ENCODE results near the gene AGBL4.
"Not testable (repeated sequence)": the region's sequence is repeated elsewhere in the genome, so short reads cannot be mapped to it uniquely, and the experiment has no call there.

AGBL4 gene

DNA sequence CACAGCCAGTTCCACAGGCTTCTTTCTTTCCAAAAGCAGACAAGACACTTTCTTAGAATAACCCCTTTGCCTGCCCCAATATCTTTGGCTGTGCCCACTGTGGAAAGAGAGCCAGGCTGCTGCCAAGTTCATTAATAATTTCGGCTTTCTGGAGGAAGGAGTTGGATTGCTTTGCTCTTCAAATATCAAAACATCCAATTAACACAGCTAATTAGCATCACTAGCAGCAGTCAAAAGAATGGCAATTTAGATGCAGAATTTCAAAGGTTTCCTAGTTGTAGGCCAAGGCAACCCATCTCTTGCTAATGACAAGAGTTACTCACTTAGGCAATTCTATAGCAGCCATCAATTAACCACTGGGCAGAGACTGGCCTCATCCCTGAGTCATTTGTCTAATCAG is 1460.7 kb downstream of the AGBL4 start:
- no peak for DNase-seq

DNA sequence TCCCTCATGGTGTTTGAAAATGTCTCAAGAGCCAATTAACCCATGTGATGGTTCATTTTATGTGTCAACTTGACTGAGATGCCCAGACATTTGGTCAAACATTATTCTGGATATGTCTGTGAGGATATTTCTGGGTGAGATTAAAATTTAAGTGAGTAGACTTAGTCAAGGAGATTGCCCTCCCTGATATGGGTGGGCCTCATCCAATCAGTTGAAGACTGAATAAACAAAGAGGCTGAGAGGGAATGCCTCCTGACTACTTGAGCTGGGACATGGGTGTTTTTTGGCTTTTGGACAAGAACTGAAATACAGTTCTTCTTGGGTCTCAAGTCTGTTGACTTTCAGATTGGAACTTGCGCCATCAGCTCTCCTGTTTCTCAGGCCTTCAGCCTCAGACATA is 1462.3 kb downstream of the AGBL4 start:
- no peak for DNase-seq

DNA sequence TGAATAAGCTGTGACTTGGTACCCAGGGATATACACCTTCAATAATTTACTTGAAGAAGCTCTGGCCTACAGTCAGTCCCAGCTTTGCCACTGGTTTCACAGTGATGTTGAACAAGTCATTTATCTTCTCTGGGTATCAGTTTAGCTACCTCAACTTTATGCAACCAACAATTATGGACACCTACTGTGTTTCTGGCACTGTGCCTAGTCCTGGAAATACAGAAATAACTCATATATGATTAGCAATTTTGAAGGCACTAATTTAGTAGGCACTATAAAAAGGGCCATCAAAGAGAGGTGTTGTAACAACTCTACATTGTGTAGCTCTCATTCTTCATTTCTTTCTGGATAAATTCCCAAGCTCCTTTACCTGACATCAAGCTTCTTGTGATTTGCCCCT is 1463.2 kb downstream of the AGBL4 start:
- DNase-seq, result no peak

DNA sequence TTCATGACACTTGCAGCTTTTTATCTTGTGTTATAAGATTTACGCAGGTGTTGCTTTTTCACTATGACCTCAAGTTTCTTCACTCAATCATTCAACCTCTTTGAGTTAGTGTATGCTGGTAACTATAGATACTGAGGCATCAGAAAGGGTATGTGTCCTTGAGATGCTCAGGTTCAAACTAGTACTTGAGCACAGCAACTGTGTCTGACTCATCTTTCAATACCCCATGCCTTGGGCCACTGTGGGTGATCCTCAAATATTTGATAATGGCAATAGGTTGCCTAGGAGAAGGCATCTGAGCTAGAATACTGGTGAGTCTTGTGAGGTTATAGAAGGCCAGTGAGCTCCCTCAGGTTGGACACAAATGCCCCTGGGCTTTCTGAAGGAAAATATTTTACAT is 1463.6 kb downstream of the AGBL4 start:
- DNase-seq, result no peak

DNA sequence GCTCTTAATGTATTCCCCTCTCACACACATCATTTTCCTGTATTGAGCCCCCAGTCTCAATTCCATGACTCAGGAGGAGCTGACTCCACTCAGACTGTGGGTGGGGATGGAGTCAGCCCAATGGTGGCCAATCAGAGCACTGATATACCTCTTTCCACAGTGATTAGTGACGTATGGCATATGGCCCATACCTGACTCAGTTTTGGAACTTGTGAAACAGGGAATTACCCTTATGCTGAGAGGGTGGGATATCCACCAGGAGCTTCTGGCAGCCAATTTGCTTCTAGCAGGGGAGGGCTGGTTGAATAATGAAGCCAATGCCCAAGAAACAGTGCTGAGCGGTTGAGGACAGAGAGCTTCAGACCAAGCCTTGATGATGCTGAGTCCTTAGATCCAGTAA is 1465.4 kb downstream of the AGBL4 start:
- DNase-seq, result no peak

DNA sequence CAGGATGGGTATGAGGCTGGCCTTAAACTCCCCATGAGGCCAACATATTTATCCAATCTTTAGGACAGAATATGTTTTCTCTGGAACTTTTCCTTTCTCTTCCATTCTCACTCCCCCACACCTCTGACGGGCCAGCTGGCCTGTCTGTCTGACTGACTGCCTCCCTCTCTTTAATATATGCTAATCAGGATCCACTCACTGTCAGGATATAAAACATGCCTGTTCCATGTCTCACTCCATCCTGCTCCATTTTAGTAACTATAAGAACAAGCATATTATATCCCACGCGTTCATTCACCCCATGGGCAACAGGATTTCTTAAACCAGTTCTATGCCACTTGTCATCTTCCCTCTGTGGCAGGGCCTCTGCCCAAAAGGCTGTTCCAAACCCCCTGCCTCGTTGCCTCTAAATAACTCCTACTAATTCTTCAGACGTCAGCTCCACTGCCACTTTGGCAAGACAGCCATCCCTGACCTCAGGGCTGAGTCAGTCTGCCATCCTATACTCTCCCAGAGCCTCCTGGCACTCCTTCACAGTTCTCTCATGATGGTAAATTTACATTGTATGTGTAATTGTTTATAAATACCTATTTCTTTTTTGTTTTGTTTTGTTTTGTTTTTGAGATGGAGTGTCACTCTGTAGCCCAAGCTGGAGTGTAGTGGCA is 1467.4 kb downstream of the AGBL4 start:
- DNase-seq, result no peak

DNA sequence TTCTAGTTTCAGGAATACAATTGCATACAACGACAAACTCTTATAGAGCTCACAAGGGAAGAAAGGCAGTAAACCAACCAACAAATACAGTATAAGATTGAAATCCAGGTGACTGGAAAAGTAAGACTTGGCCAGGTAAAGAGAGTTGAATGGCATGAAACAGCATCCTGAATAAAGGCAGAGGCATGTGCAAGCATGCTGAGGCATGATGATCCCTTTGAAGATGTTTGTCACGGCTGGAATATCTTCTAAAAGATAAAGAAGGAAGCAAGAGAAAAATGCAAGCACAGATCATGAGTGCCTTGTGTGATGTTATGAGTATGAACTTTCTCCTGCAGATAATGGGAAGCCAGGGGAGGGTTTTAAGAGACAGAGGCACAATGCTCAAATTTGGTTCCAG is 1468.5 kb downstream of the AGBL4 start:
- DNase-seq, result no peak

DNA sequence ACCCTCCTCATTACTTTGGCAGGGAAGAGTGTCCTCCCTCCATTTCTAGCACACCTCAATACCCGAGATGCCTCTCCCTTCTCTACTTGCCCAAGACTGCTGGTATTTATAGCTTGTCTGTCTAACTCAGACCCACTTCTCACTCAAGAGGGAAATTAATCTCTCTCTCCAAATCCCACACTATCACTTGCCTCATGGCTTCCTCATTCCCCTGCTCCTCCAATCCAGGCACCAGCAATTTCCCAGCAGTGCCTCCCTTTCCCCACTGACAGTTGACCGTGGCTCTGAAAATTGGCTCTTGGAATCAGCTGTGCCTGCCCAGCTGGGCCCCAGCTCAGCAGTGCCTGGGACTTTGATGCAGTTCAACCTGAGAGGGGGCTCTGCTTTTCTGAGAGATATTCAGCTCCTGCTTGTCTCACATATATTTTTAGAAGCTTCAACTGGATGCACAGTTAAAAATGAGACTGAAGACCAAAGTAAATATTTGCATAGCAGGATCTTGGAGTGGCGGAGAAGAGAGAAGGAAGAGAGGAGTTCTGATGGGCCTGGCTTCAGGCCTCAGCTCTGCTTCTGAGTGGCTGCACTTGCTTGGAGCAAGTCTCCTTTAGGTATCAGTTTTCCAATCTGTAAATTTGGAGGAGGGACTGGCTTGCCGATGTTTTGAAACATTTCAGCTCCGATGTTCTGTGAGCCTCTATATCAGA is 1470.7 kb downstream of the AGBL4 start:
- DNase-seq, result no peak

DNA sequence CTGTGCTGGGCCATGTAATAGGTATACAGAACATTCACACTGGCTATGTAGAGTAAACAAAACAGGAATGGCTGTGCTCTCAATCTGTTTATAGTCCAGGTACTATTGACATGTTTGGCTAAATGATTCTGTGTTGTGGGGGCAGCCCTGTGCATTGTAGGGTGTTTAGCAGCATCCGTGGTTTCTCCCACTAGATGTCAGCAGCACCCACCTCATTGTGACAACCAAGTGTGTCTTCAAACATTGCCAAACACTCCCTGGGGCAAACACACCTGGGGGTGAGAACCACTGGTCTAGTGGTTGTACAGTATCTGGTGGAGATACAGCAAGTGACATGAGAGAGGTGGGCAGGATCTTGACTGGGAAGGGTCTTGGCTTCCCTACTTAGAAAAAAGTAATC is 1471.3 kb downstream of the AGBL4 start:
- no peak for DNase-seq

DNA sequence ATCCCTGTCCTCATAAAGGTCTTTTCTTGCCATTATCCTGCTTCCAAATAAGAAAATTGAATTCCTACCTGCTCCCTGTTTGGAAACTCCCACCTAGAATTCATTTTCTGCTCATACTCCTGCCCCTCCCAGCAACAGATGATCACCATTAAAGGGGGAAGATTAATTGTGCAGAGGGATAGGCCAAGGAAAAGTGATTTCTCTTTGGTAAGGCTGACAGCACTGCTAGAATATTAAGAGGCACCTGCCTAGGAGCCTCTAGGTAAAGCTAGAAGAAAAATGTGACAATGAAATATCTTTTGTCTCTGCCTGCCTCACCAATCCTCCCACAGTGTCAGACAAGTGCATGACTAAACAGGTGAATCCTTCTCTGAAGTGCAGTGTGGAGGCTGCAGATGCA is 1474.8 kb downstream of the AGBL4 start:
- DNase-seq, result no peak

DNA sequence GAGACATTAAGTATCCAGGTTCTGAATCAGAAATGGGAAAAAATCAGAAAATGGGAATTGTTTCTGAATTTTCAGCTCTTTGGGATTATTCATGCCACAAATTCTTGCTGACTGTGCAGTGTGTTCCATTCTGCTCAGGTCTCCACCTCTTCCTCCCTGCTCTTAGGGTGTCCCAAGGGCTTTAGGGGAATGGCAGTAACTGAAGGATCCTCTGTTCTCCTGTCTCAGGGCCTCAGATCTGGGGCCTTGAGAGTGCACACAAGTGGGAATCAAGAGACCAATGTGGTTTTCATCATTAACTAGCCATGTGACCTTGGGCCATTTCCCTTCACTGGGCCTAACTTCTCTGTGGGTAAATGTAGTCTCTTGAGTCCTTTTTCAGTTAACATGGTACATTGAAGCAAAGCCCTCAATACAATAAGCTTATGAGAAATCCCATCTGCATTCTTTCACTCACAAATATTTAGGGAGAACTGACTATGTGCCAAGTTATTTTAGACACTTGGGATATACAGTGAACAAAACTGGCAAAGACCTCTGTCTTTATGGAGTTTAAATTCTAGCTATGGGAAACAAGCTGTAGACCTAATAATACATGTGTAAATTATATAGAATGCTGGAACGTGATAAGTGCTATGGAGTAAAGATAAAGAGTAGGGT is 1476.1 kb downstream of the AGBL4 start:
- DNase-seq, result no peak

DNA sequence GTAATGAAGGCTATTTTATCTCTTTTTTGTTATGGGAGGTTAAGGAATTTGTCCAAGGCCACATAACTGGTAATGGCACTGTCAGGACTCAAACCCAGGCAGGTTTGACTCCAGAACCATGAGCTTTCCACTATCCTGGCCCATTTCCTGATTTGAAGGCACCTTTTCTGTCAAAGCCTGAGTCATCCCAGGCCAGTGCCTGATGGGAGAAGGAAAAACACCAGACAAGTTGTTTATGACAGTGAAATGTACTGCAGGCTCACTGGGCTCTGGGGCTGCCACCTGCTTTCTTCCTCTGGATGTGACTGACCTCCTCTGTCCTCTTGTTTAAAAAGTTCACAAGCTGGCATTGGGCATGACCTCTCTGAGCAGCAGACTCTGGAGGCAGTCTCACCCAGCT is 1479.9 kb downstream of the AGBL4 start:
- DNase-seq, result no peak

DNA sequence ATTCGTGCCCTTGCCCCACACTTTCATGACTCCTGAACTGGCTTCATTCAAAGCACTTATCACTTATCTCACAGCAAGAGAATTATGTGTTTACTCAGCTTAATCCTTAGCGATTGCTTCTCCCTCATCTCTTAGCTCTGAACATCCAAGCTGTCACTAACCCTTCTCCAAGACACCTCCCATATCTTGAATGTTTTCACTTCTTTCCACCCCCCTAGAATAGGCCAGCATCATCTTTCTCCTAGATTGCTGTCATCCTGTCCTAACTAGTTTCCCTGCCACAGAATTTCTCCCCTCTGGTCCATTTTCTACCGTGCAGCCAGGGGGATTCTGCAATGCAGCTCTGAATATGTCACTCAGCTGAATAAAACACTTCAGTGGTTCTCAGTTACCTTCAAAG is 1483.2 kb downstream of the AGBL4 start:
- no peak for DNase-seq

DNA sequence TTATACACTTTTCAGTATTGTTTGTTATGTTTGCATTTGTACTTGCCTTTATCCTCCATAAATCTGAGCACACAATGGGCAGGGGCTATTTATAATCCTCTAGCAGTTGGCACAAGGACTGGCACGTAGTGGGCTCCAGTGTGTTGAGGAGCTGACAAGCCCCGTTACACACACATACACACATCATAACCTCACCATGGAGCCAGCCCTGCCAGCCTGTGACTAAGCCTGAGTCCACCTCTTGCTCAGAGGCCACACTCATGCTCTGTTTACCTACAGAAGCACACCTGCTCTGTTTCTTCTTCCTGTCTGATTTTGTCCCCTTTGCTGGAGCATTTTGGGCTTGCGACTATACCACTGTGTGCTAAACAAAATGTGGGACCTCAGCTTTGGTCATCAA is 1487.3 kb downstream of the AGBL4 start:
- no peak for DNase-seq

DNA sequence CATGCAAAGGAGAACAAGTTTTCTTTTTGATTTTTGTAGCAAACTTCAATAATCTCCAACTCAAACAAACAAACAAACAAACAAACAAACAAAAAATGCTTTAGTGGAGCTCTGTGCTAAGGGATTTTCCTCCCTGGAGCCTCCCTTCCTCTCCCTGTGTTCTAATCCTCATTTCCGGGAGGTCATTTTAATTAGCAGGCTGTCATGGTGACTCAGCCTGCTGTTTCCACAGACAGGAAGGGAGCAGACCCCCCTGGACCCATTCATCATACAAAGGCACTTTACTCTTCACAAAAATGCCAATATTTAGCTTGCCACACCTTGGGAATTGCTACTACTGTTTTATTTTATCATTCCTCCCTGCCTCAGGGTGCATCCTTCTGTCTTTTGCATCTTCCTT is 1490.8 kb downstream of the AGBL4 start:
- DNase-seq, result no peak

DNA sequence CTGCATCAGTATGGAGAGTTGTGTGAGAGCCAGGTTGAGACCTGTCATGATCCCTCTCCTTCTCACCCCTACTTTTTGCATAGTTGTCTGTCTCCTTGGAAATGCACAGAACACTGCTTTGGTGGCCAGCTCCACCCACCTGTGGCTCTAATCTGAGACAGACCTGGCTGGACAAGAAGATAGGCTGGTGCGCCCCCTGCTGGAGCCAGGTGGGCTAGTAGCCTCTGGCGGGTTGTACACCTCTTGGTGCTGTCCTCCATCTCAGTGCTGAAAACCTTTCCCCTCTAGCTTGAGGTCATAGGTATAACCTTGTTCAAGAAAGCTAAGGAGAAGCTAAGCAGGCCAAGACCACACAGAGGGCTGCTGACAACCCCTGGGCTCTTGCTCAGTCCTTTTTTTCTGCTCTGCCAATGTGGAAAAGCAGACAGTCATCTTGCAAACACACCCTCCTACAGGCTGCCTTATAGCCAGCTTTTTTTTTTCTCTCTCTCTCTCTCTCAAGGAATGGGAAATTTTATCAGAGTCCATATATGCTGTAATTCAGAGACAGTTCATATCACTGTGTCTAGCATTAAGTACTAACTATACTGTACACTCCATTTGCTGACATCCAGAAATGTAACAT is 1492.9 kb downstream of the AGBL4 start:
- DNase-seq, result peak; percentile 54

DNA sequence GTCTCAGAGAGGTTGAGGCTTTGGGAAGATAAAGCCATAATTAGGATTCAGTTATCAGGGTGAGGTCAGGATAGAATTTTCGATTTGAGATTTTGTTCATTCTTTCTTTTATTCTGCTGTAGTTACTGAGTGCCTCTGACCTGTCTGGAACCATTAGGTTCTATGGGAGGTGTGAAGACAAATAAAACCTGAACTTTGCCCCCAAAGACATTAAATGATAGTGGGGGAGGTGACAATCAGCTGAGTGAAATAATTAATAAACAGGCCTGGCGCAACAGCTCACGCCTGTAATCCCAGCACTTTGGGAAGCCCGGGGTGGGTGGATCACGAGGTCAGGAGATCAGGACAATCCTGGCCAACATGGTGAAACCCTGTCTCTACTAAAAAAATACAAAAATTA is 1496.7 kb downstream of the AGBL4 start:
- no peak for DNase-seq

DNA sequence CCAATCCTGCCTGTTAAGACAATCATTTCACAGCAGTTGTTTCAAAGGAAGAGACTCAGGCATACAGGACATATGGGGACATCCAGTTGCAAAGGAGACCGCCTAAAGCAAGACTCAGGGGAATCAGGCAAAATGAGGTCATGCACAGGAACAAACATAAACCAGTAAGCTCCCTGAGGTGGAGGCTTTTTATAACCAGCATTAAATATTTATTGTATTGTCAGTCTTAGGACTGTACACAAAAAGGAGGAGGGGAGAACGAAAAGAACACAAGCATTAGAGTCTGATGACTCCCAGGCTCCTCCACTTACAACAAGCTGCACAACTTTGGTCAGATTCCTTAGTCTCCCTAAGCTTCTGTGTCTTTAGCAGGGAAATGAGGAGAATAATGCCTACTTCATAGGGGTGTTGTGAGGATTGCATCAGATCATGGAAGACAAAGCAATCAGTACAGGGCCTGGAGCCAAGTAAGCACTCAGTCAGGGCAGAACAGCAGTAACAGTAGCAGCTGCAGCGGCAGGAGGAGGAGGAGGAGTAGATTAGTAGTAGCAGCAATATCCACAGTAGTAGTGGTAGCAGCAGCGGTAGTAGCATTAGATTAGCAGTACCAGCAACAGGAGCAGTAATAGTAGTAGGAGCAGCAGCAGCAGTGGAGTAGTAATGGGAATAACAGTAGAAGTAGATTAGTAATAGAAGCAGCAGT is 1497.6 kb downstream of the AGBL4 start:
- no peak for DNase-seq

DNA sequence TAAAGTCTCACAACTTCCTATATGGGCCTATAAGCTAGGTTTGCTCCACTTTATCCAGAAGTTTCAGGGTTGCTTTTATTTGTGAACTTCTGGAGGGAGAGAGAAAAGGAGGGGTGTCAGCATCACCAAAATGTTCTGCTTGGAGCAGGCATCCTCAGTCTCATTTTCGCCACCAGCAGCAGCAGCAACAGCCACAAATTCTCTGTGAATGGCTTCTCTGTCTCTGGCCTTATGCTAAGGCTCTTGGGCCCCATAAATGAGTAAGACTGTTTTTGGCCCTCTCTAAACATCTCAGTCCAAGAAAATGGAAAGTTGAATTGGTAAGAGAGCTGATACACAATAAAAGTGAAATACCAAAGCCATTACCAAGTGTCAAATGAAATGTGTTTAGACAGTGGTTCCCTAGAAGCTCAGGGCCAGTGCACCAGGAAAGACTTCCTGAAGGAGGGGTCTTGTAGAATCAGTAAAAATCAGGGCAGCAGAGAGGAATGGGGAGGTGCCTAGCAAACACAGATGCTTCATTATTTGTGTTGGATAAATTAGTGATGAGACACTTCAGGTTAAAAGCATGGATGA is 1498.8 kb downstream of the AGBL4 start:
- DNase-seq, result no peak

DNA sequence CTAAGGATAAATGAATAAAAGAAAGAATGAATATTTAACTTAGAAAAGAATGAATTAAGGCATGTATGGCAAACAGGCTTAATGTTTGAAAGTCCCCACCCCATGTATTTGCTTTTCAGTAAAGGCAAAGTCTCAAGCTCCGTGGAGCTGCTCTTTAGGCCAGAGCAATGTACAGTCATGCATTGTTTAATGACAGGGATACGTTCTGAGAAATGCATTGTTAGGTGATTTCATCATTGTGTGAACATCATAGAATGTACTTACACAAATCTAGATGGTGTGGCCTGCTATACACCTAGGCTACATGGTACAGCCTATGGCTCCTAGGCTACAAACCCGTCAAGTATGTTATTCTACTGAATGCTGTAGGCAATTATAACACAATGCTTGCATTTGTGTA is 1500.2 kb downstream of the AGBL4 start:
- no peak for DNase-seq

DNA sequence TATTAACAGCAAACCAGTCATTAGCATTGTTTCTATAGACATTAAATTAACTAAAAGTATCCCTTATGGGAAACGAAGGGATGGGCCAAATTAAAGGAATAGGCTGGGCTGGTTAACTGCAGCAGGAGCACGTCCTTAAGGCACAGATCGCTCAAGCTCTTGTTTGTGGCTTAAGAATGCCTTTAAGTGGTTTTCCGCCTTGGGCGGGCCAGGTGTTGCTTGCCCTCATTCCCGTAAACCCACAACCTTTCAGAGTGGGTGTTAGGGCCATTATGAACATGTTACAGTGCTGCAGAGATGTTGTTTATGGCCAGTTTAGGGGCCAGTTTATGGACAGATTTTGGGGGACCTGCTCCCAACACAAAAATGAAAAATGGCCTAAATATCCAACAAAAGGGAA is 1503.9 kb downstream of the AGBL4 start:
- DNase-seq, result not testable (repeated sequence)

DNA sequence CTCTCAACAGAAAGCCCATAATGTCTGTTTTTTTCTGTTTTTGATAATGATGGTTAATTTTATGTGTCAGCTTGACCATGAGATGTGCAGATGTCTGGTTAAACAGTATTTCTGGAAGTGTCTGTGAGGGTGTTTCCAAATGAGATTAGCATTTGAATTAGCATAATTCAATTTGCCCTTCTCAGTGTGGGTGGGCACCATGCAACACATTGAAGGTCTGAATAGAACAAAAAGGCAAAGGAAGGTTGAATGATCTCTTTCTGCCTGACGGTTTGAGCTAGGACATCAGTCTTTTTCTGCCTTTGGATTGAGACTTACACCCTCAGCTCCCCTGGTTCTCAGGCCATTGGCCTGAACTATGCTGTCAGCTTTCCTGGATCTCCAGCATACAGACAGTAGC is 1516.9 kb downstream of the AGBL4 start:
- no peak for DNase-seq
